Measurements from ENCODE around the gene TMCC1. TPM values are rescaled to one million over a fixed set of nuclear protein-coding genes. Genes with fewer than 3 reads are reported as not detected.

TMCC1 gene
- total and polyA plus RNA-seq, 10 of the 15 experiments (the other 5 are each of a cell fraction or from before 2014, with no cell fraction given), result 2.3 to 21.1 (median 8.4) TPM

DNA sequence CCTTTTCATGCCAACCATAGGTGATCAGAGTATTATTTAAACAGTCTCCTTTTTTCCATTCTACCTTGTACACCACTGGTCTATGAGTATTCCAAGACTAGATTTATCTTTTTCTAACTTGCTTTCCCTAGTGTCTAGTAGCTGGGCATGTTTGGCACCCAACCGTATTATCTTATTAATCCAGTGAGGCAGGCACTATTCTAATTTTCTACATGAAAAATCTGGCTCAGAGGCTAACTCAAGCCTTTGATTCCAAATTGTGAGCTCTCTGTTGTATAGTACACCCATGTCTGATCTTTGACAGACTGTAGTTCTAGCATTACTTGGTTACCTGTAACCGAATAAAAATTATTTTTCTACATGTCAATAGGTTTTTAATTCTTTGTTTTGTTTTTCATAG lies 210.3 kb downstream of the TMCC1 start:
- POLR2A ChIA-PET, result no interaction called here
- intact Hi-C loops (cut with micrococcal nuclease; ENCODE audit: unreplicated experiment) (no loop called here), in situ Hi-C loops (cut with MboI) (no loop called here)
- H3K4me3 ChIP-seq, result no peak overlapping the region
- RAD21 ChIA-PET (ENCODE audit: unreplicated experiment), result no interaction called here
- H4K20me1 ChIP-seq (ENCODE audit: control insufficient read depth, insufficient read depth), result no peaks in the 10 kb centered on the region
- H3K27me3 ChIP-seq (replicated peaks in 1 of 2; ENCODE audit: control insufficient read depth in 2 of 2, insufficient read depth in 2 of 2, low read length in 1 of 2), result no peaks in the 10 kb centered on the region
- H2AFZ ChIP-seq (ENCODE audit: control insufficient read depth, low read depth, low read length), result no peak overlapping the region
- no peak overlapping the region for H3K4me2 ChIP-seq (ENCODE audit: control insufficient read depth, insufficient read depth)
- H3K9ac ChIP-seq (ENCODE audit: control insufficient read depth, insufficient read depth, low read length), result no peak overlapping the region
- H3K27ac ChIP-seq (ENCODE audit: control insufficient read depth, insufficient read depth), result no peak overlapping the region
- CTCF ChIA-PET, result interaction anchor here (1.4 kb wide), 1 partner anchor 62 kb away, joined by 3 read pairs; no protein-coding TSS in a partner anchor
- no peaks in the 10 kb centered on the region for H3K36me3 ChIP-seq (ENCODE audit: control insufficient read depth in 2 of 2, insufficient read depth in 2 of 2, low read length in 1 of 2)
- no TSS peak for BruUV-seq (replicated peaks)
- FAIRE-seq (no peak), DNase-seq (ENCODE audit: low read depth, low spot score) (no peak), ATAC-seq (no peak)
- H3K4me1 ChIP-seq (ENCODE audit: control insufficient read depth, insufficient read depth, low read length), result peaks cover 4% of the 10 kb centered on the region; the same call in 1 of the 2 replicates
- SMC1A ChIA-PET (ENCODE audit: uncharacterized antibody, unreplicated experiment), result no interaction called here
- H3K9me3 ChIP-seq (replicated peaks; ENCODE audit: control insufficient read depth, insufficient read depth, low read length), result no peaks in the 10 kb centered on the region
- no peaks in the 10 kb centered on the region for H3K79me2 ChIP-seq (ENCODE audit: control insufficient read depth, insufficient read depth, low read length)
- WGBS (ENCODE audit: insufficient coverage, insufficient replicate concordance, low lambda C conversion rate, missing lambda C conversion rate), result 98% methylated on average over 2 of the region's 2 CpGs
- no peak for TF ChIP-seq HSF1 (IDR thresholded peaks at IDR 0.05; ENCODE audit: low read depth, low read length)
- TF ChIP-seq ATF2 (IDR thresholded peaks at IDR 0.05; ENCODE audit: low read length), result no peak
- no peak for TF ChIP-seq CUX1 (IDR thresholded peaks at IDR 0.05; ENCODE audit: insufficient replicate concordance, low read depth, low read length)
- TF ChIP-seq, protein P1, sequence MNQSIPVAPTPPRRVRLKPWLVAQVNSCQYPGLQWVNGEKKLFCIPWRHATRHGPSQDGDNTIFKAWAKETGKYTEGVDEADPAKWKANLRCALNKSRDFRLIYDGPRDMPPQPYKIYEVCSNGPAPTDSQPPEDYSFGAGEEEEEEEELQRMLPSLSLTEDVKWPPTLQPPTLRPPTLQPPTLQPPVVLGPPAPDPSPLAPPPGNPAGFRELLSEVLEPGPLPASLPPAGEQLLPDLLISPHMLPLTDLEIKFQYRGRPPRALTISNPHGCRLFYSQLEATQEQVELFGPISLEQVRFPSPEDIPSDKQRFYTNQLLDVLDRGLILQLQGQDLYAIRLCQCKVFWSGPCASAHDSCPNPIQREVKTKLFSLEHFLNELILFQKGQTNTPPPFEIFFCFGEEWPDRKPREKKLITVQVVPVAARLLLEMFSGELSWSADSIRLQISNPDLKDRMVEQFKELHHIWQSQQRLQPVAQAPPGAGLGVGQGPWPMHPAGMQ (IDR thresholded peaks at IDR 0.05; ENCODE audit: borderline replicate concordance), result no peak
- no peak for TF ChIP-seq ZNF207 (IDR thresholded peaks at IDR 0.05; ENCODE audit: borderline replicate concordance)
- TF ChIP-seq CBX5 (IDR thresholded peaks at IDR 0.05; ENCODE audit: low read depth), result no peak
- no peak for TF ChIP-seq TCF3 (IDR thresholded peaks at IDR 0.05; ENCODE audit: borderline replicate concordance, insufficient read depth, low read depth, low read length)
- TF ChIP-seq CEBPZ (IDR thresholded peaks at IDR 0.05; ENCODE audit: low read depth, low read length), result no peak
- no peak for TF ChIP-seq CHD1 (IDR thresholded peaks at IDR 0.05; ENCODE audit: low read depth, low read length)
- no peak for TF ChIP-seq BACH1 (IDR thresholded peaks at IDR 0.05; ENCODE audit: borderline replicate concordance)

Measured in GM12878 (cell line).